ENCODE data around the gene LENG8.

GRCh38 chr19:54415901-54416673 lies 32.9 kb upstream of the LENG8 start:
- TF ChIP-seq, protein P1, sequence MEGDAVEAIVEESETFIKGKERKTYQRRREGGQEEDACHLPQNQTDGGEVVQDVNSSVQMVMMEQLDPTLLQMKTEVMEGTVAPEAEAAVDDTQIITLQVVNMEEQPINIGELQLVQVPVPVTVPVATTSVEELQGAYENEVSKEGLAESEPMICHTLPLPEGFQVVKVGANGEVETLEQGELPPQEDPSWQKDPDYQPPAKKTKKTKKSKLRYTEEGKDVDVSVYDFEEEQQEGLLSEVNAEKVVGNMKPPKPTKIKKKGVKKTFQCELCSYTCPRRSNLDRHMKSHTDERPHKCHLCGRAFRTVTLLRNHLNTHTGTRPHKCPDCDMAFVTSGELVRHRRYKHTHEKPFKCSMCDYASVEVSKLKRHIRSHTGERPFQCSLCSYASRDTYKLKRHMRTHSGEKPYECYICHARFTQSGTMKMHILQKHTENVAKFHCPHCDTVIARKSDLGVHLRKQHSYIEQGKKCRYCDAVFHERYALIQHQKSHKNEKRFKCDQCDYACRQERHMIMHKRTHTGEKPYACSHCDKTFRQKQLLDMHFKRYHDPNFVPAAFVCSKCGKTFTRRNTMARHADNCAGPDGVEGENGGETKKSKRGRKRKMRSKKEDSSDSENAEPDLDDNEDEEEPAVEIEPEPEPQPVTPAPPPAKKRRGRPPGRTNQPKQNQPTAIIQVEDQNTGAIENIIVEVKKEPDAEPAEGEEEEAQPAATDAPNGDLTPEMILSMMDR (IDR thresholded peaks at IDR 0.05), result no peak
- no peak for TF ChIP-seq POLR2A (IDR thresholded peaks at IDR 0.05)

All from adrenal gland (tissue), 5 donors.